Thyroid gland (tissue), 4 donors: ENCODE results near the gene TMEM26.

ENCODE experiments used
- POLR2A ChIP-seq, 2 donors: fragments of 450-650 bp; IDR thresholded peaks; one replicate each; pipeline ENCODE4 v1.6.1; 2017; ENCODE audit warnings: antibody characterized with exemption in 2 of 2, mild to moderate bottlenecking in 2 of 2, moderate library complexity in 1 of 2
- TF ChIP-seq, protein P1 (sequence below), 6 experiments: fragments of 200-600 bp in 3 of 6; fragments of 450-650 bp in 3 of 6; sonication (generic) in 3 of 6; IDR thresholded peaks; one replicate each; pipeline ENCODE4 v1.5.1; 2016 to 2019; ENCODE audit warnings: antibody characterized with exemption in 6 of 6, mild to moderate bottlenecking in 2 of 6, inconsistent platforms in 1 of 6, moderate library complexity in 1 of 6

DNA sequence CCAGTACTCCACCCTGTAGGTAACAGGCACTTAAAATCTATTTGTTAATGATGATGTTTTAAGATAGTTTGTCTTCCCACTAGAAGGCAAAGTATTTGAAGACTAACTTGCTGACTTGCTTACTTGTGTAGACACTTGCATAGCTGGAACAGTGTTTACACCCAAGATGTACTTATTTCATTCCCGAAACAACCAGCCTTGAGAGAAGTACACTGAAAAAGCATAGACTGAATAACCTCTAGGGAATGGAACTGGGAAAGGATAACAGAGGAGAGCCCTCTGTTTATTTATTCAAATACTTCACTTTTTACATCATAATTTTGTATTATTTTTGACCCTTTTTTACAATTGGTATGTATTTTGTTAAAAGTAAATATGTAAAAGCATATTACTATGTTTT, 33.1 kb upstream of the TMEM26 start:
- TF ChIP-seq, protein P1, sequence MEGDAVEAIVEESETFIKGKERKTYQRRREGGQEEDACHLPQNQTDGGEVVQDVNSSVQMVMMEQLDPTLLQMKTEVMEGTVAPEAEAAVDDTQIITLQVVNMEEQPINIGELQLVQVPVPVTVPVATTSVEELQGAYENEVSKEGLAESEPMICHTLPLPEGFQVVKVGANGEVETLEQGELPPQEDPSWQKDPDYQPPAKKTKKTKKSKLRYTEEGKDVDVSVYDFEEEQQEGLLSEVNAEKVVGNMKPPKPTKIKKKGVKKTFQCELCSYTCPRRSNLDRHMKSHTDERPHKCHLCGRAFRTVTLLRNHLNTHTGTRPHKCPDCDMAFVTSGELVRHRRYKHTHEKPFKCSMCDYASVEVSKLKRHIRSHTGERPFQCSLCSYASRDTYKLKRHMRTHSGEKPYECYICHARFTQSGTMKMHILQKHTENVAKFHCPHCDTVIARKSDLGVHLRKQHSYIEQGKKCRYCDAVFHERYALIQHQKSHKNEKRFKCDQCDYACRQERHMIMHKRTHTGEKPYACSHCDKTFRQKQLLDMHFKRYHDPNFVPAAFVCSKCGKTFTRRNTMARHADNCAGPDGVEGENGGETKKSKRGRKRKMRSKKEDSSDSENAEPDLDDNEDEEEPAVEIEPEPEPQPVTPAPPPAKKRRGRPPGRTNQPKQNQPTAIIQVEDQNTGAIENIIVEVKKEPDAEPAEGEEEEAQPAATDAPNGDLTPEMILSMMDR (IDR thresholded peaks at IDR 0.05): no peak
- no peak for TF ChIP-seq POLR2A (IDR thresholded peaks at IDR 0.05)
